B cell (primary cell): ENCODE results near the gene BCO1.

ENCODE experiments used
- CTCF ChIP-seq: fragments of 200-600 bp; IDR thresholded peaks from one replicate; pipeline ENCODE4 v1.8.0; 2022; ENCODE audit warnings: antibody characterized with exemption, mild to moderate bottlenecking
- EZH2 ChIP-seq: IDR thresholded peaks from 2 replicates; pipeline ENCODE4 v1.6.1; 2012; ENCODE audit warnings: borderline replicate concordance, low read depth, mild to moderate bottlenecking, moderate library complexity, low read length; ENCODE audit not compliant: insufficient read depth, poor library complexity, severe bottlenecking

- TF ChIP-seq CTCF (no peak), EZH2 (no peak)
These were observed 40.9 kb downstream of the BCO1 start for GRCh38 chr16:81279392-81279791.
